Measurements from ENCODE around the gene BCL2L15. TPM values are rescaled to one million over a fixed set of nuclear protein-coding genes. Genes with fewer than 3 reads are reported as not detected.

The BCL2L15 gene
- total RNA-seq, 1 donor from 2014 or later: 2.9 TPM

DNA sequence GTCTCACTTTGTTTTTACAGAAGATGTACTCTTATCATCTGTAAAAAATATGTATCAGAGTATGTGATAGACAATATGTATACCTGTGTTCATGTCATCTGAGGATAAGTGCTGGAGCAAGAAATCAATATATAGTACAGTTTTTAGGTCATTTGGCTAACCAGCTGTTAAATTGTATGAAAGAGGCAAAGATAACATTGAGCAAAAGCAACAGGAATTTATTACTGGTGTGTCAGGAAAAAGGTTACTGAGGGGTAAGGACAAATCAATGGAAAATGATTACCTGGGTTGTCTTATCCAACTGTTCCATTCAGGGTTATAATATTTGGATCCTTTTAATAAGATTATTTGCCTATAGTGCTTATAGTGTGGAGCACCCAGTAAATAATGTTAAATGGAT lies 46.6 kb upstream of the BCL2L15 start:
- Histone ChIP-seq H3K4me1 (peaks cover 71% of the 10 kb centered on the region), H3K27me3 (no peaks in the 10 kb centered on the region)

GRCh38 chr1:113931451-113931851 lies 44.1 kb upstream of the BCL2L15 start:
- TF ChIP-seq POLR2A (IDR thresholded peaks at IDR 0.05): no peak
- peak in 1 of 2 donors; percentile 55 for TF ChIP-seq POLR2AphosphoS5 (IDR thresholded peaks at IDR 0.05; ENCODE audit: insufficient read depth in 1 of 2, low read depth in 1 of 2)
- Histone ChIP-seq H3K36me3 (no peaks in the 10 kb centered on the region), H3K27ac (peak overlapping the region; percentile 92), H3K9me3 (no peaks in the 10 kb centered on the region), H3K4me3 (peak overlapping the region in 1 of 2 donors; percentile 81), H3K4me1 (peaks cover 61% of the 10 kb centered on the region), H3K27me3 (no peaks in the 10 kb centered on the region)
- DNase-seq (ENCODE audit: extremely low spot score in 2 of 2): no peak
- intact Hi-C loops (cut with DNase I): no loop called here

More for the DNA sequence above, 46.6 kb upstream of the BCL2L15 start:
- Histone ChIP-seq H3K4me3 (no peak overlapping the region), H3K9me3 (no peaks in the 10 kb centered on the region), H3K27ac (no peak overlapping the region), H3K36me3 (no peaks in the 10 kb centered on the region)
- DNase-seq (ENCODE audit: extremely low spot score in 2 of 2): no peak
- TF ChIP-seq, protein P1, sequence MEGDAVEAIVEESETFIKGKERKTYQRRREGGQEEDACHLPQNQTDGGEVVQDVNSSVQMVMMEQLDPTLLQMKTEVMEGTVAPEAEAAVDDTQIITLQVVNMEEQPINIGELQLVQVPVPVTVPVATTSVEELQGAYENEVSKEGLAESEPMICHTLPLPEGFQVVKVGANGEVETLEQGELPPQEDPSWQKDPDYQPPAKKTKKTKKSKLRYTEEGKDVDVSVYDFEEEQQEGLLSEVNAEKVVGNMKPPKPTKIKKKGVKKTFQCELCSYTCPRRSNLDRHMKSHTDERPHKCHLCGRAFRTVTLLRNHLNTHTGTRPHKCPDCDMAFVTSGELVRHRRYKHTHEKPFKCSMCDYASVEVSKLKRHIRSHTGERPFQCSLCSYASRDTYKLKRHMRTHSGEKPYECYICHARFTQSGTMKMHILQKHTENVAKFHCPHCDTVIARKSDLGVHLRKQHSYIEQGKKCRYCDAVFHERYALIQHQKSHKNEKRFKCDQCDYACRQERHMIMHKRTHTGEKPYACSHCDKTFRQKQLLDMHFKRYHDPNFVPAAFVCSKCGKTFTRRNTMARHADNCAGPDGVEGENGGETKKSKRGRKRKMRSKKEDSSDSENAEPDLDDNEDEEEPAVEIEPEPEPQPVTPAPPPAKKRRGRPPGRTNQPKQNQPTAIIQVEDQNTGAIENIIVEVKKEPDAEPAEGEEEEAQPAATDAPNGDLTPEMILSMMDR (IDR thresholded peaks at IDR 0.05): no peak
- TF ChIP-seq POLR2A (IDR thresholded peaks at IDR 0.05): no peak
- no peak for TF ChIP-seq POLR2AphosphoS5 (IDR thresholded peaks at IDR 0.05; ENCODE audit: insufficient read depth in 1 of 2, low read depth in 1 of 2)
- intact Hi-C loops (cut with DNase I): no loop called here

DNA sequence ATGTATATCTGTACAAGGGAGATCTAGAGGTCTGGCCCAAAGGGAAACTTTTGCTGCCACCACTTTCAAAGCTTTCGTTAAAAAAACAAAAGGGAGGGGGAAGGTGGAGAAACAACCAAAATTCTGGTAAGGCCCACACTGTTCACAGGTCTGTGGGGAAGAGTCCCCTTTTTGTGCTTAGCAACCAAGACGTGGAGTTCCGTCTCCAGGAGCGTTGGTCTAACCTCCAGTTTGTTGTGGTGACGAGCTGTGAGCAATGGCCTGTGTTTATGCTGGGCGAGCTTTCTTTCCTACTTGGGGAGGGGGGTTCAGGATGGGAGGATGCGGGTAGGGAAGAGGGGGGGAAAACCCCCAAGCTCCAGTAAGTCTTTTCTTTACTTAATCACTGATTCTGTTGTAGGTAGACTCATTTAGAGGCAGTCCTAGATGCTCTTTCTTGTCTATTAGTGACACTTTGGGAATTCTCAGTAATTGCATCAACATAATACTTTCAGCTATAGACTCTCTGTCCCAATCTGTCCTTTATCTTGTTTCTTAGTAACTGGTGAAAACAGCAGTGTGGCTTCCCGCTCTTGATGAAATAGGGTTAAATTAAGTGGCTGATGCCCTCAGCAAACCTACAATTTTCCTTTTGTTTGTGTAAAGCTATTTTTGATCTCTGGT lies 43.2 kb upstream of the BCL2L15 start:
- DNase-seq (ENCODE audit: extremely low spot score in 2 of 2): no peak

DNA sequence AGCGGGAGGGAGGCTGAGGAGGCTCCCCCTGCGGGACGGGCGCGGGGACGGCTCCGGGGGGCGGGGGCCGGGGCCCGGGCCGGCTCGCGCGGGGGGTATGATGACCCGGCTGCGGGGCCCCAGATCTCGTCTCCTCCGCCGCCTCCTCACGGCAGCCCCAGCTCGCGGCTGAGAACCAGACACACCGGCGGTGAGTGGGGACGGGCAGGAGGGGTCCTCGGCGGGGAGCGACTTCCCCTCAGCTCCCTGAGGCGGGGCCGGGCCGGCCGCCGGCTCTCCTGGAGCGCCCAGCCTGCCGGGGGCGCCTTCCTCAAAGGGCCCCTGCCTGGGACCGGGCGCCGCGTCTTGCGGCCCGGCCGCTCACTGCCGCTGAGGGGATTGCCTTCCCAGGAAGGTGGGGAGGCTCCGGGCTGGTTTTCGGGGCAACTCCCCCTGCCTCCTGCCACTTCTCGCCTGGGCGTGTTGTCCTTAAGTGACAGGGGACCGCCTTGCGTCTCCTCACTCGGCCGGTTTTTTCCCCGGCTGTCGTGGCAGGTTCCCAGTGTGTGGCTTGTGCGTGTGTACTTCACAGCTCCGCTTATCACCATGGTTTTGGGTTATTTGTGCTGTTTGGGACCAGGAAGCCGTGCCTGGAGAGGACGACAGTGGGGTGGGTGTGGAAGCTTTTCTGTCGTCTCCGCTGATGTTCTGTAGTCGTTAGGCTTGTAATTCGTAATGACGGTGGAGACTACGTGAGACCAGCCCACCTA lies 42.5 kb upstream of the BCL2L15 start:
- Histone ChIP-seq H3K4me1 (peaks cover 52% of the 10 kb centered on the region), H3K4me3 (peak overlapping the region; percentile 81 to 99), H3K27ac (peak overlapping the region; percentile 92), H3K36me3 (no peaks in the 10 kb centered on the region), H3K9me3 (no peaks in the 10 kb centered on the region), H3K27me3 (no peaks in the 10 kb centered on the region)
- DNase-seq (ENCODE audit: extremely low spot score in 2 of 2): no peak
- TF ChIP-seq, protein P1 (IDR thresholded peaks at IDR 0.05): peak in 1 of 3 experiments; percentile 32
- no peak for TF ChIP-seq POLR2AphosphoS5 (IDR thresholded peaks at IDR 0.05; ENCODE audit: insufficient read depth in 1 of 2, low read depth in 1 of 2)
- no peak for TF ChIP-seq POLR2A (IDR thresholded peaks at IDR 0.05)
- intact Hi-C loops (cut with DNase I): loop anchor here (2.0 kb wide), 1 partner anchor 25 kb away; the partner anchor contains the start of genes AP4B1 and DCLRE1B

More for the DNA sequence above, 43.2 kb upstream of the BCL2L15 start:
- Histone ChIP-seq H3K27ac (peak overlapping the region; percentile 92), H3K4me1 (peaks cover 52% of the 10 kb centered on the region), H3K4me3 (peak overlapping the region; percentile 81 to 99), H3K9me3 (no peaks in the 10 kb centered on the region), H3K36me3 (no peaks in the 10 kb centered on the region), H3K27me3 (no peaks in the 10 kb centered on the region)
- TF ChIP-seq POLR2A (IDR thresholded peaks at IDR 0.05) (no peak), POLR2AphosphoS5 (IDR thresholded peaks at IDR 0.05; ENCODE audit: insufficient read depth in 1 of 2, low read depth in 1 of 2) (no peak)
- TF ChIP-seq, protein P1 (IDR thresholded peaks at IDR 0.05): no peak
- intact Hi-C loops (cut with DNase I): no loop called here

- peak; percentile 62 to 93 for TF ChIP-seq POLR2AphosphoS5 (IDR thresholded peaks at IDR 0.05; ENCODE audit: insufficient read depth in 1 of 2, low read depth in 1 of 2)
- TF ChIP-seq POLR2A (IDR thresholded peaks at IDR 0.05): peak in 1 of 2 donors; percentile 69
- TF ChIP-seq, protein P1 (IDR thresholded peaks at IDR 0.05): peak in 1 of 3 experiments; percentile 12
- intact Hi-C loops (cut with DNase I): loop anchor here (2.0 kb wide), 1 partner anchor 24 kb away; the partner anchor contains the start of genes AP4B1 and DCLRE1B
- H3K27ac ChIP-seq: peak within 1 kb of the TSS; percentile 92
- peak within 1 kb of the TSS; percentile 81 to 99 for H3K4me3 ChIP-seq
- H3K36me3 ChIP-seq: no peaks in the 10 kb centered on the region
- H3K4me1 ChIP-seq: peaks cover 50% of the 10 kb centered on the region
- H3K9me3 ChIP-seq: no peaks in the 10 kb centered on the region
- peak in 1 of 2 donors; percentile 92 for DNase-seq (ENCODE audit: extremely low spot score in 2 of 2)
- no peaks in the 10 kb centered on the region for H3K27me3 ChIP-seq
Observed at GRCh38 chr1:113928941-113929749, 41.8 kb upstream of the BCL2L15 start, which contains the start of gene HIPK1. Gene HIPK1, plus strand, starts transcription at chr1:113929324.
